ENCODE measurements around the gene XAF1. TPM values are rescaled to one million over a fixed set of nuclear protein-coding genes. Genes with fewer than 3 reads are reported as not detected.
"Not testable (repeated sequence)": the region's sequence is repeated elsewhere in the genome, so short reads cannot be mapped to it uniquely, and the experiment has no call there.

The XAF1 gene
- total RNA-seq, 1 donor from 2014 or later, result 434 TPM

DNA sequence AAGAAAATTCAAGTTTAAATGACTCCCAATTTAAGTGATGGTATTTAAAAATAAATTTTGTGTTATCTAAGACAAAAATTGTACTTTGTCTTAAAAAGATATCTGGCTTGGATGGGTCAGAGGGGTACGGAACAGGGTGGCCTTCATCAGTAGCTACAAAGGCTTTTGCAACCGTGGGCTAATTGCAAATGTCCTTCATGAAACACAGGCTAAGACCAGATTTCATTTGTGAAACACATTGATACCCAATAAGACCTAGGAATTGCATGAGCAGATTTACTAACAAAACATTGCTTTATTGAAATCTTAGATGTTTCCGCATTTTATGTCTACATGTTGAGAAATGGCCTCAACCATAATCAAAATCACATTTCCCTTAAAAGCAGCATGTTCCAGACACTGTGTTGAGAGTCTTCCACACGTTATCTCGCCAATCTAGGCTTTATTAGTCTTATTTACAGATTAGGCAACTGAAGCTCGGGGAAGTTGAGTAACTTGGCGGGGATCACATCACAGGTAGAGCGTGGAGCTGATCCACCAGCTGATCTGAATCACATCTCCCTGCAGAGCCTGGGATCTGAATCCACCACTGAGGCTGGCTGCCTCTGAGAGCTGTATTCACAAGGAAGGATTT lies 42.0 kb downstream of the XAF1 start:
- intact Hi-C loops (cut with micrococcal nuclease), result no loop called here

DNA sequence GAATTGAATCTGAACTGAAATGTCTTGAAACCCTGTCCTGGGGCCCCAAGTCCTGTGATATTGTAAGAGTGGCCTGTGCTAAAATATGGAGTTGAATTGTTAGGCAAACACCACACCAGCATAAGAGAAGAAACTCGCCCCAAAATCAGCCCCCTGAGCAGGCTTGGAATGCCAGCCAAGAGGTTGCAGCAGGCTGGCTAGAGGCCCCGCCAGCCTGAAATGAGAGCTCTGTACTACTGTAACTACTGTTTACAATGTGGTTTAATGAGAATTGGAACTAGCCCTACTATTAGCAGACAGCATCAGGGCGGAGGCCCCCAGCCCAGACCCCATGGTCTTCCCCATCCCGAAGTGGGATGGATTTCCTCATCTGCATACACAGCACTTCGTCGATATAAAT lies 43.9 kb downstream of the XAF1 start:
- intact Hi-C loops (cut with micrococcal nuclease), result no loop called here

DNA sequence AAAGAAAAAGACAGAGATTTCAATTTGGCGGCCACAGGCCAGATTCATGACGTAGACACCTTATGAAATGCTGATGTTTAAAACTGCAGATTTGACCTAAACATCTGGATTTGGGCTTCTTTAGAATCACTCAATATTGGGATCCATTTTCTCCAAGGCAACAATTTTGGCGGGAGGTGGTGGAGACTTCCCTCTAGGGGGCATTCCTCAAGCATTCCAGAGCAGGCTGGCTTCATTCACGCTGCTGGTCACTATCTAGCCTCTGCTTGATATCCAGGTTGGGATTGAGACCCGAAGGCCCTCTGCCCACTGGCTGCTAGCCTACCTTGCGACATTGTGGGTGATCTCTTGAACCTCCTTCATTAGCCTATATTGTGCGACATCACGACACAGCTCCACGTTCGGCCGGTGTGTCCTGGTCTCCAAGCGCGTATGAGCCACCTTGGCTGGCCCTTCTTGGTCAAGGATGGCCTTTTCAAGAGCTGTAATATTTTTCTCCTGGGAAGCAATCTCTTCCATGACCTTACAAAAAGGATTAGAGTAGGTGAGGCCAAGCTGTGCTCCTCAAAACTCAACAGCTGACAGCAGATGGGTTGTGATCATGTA lies 44.7 kb downstream of the XAF1 start:
- intact Hi-C loops (cut with micrococcal nuclease), result no loop called here

DNA sequence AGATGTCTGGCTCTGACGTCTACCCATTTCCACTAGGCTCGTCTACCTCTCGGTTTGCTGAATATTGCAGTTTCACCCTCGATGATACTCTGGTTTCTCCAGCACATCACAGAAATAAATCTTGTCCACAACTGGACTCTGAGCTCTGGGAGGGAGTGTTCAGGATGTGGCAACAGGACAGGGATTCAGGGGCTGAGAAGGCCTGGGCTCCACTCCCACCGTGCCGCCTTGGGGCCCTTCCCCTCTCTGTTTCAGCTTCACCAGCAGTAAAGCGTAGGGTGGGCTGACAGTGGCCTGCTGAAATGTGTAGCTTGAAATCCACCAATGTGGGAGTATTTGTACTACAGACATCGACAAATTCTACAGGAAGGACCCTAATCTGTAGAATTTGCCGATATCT lies 55.7 kb downstream of the XAF1 start:
- intact Hi-C loops (cut with micrococcal nuclease), result no loop called here

DNA sequence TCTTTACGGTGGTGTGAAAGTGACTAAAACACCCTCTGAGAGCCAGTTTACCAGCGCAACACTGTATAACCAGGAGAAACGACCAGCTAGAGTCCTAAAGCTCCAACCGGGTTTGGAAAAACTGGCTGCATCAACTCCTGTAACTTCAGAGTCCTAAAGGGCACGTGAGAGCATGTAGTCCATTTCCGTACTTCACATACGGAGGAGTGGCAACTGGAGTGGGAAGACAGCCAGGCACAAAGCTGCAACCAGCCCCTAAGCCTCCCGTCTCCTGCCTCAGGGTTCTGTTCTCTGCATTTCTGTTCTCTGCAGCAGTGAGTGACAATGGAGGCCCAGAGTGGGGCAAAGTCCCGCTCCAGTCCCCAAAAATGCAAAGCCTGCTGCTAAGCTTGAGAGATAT lies 56.4 kb downstream of the XAF1 start:
- intact Hi-C loops (cut with micrococcal nuclease), result no loop called here

DNA sequence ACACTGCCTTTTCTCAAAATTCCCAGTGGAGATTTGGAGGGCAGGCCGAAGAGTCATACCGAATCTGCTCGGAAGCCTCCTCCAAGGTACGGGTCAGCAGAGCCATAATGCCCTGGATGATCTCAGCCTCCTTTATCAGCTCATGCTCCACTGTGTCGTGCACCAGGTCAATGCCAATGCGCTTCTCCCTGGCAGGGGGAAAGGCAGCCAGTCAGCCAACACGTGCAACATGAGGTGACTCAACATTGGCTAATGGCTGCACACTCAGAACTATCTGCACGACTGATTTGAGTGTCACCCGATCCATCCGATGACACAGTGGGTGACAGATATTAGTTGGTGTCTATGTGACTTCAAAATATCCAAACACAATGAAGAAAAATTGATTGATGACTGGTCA lies 59.9 kb downstream of the XAF1 start:
- intact Hi-C loops (cut with micrococcal nuclease), result no loop called here

DNA sequence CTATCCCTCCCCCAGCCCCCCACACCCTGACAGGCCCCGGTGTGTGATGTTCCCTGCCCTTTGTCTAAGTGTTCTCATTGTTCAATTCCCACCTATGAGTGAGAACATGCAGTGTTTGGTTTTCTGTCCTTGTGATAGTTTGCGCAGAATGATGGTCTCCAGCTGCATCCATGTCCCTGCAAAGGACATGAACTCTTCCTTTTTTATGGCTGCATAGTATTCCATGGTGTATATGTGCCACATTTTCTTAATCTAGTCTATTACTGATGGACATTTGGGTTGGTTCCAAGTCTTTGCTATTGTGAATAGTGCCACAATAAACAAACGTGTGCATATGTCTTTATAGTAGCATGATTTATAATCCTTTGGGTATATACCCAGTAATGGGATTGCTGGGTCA lies 60.5 kb downstream of the XAF1 start:
- intact Hi-C loops (cut with micrococcal nuclease), result not testable (repeated sequence)

DNA sequence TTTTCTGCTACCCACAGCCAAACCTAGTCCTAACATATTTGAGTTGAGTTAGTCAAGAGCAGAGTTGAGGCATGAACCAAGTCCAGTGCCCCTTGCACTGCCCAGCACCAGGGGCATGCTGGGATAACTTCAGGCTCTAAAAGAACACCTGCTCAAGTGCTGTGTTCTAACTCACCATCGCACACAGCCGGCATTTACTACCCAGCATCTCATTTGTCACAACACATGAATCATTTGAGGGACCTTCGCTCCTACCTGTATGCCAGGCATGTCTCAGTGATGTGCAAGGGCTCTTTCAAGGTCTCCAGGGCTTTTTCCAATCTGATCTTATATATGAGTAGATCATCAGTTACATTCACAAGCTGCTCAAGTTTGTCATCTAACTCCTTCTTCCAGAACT lies 63.1 kb downstream of the XAF1 start:
- intact Hi-C loops (cut with micrococcal nuclease), result no loop called here

DNA sequence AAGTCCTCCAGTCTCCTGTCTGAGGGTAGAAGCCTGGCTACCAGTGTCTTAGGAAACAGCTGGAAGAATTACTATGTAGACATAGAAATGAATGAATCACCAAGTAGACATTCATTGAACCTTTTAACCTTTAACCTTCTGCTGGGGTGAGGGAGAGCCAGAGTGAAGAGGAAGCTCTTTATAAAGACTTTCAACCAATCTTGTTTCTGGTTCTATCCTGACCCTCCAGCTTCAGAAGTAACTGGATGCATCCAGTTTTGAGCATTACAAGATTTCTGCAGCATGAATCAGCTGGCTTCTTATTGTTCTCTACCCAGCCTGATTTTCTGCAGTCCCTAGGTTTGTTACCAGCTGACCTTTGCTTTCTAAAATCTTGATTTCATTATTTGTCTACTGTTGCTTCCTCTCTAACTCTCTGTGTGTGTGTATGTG lies 67.2 kb downstream of the XAF1 start:
- intact Hi-C loops (cut with micrococcal nuclease), result no loop called here

Other genes starting within 250 kb of the XAF1 start
- 0.83 and 1.0 TPM in 2 replicates for gene PITPNM3, start 199.5 kb upstream of the XAF1 start, total RNA-seq
- 19.6 and 22.4 TPM in 2 replicates for gene KIAA0753, start 115.3 kb upstream of the XAF1 start, total RNA-seq
- 70.8 and 75.7 TPM in 2 replicates for gene TXNDC17, start 115.0 kb upstream of the XAF1 start, total RNA-seq
- gene MED31, start 104.4 kb upstream of the XAF1 start, total RNA-seq, result 19.1 and 23.7 TPM in 2 replicates
- 2.0 and 2.3 TPM in 2 replicates for gene C17orf100, start 104.3 kb upstream of the XAF1 start, total RNA-seq
- not detected in 2 replicates for gene SLC13A5, start 42.7 kb upstream of the XAF1 start, total RNA-seq
- 5.5 and 6.4 TPM in 2 replicates for gene FBXO39, start 20.2 kb downstream of the XAF1 start, total RNA-seq
- not detected in 2 replicates for gene TEKT1, start 75.7 kb downstream of the XAF1 start, total RNA-seq
- not detected in 2 replicates for gene ALOX12, start 240.0 kb downstream of the XAF1 start, total RNA-seq